H1 (cell line): ENCODE data around the gene DHRS9. TPM values are rescaled to one million over a fixed set of nuclear protein-coding genes. Genes with fewer than 3 reads are reported as not detected.

Experiments used
- CTCF ChIA-PET: fragments of 300-600 bp; sonication (Branson Sonifier 250); formaldehyde crosslinking; loops from one replicate; lab custom pipeline; 2021; ENCODE audit not compliant: partially characterized antibody; lab: Charles Lee
- POLR2A ChIA-PET: fragments of 300-600 bp; sonication (Branson Sonifier 250); formaldehyde crosslinking; loops from one replicate; lab custom pipeline; 2021; ENCODE audit warnings: inconsistent platforms; ENCODE audit not compliant: partially characterized antibody; lab: Charles Lee
- DNase-seq, 2 experiments: peaks; one replicate each; pipeline versions ENCODE4 v3.0.0 to v3.0.0-alpha.2; 2010 to 2022; ENCODE audit warnings: low spot score in 2 of 2, low read depth in 1 of 2, mixed read lengths in 1 of 2
- FAIRE-seq: peaks from 2 replicates; lab custom pipeline; 2011; peaks lifted over from hg19 to GRCh38; lab: Jason Lieb, UNC
- H2AFZ ChIP-seq: 2 replicates; pipeline ENCODE4 v1.8.1; 2012; ENCODE audit warnings: low read length, inconsistent platforms
- H2AK5ac ChIP-seq: 2 replicates; pipeline ENCODE4 v1.6.1; 2013; ENCODE audit warnings: low read depth, low read length
- H2BK120ac ChIP-seq: replicated peaks from 2 replicates; pipeline ENCODE3; 2013; ENCODE audit warnings: low read depth, low read length, inconsistent platforms
- H2BK12ac ChIP-seq: 2 replicates; pipeline ENCODE4 v1.6.1; 2013; ENCODE audit warnings: low read depth, low read length
- H2BK15ac ChIP-seq: 2 replicates; pipeline ENCODE4 v1.6.1; 2013; ENCODE audit warnings: low read length
- H2BK20ac ChIP-seq: 2 replicates; pipeline ENCODE4 v1.6.1; 2013; ENCODE audit warnings: low read length
- H2BK5ac ChIP-seq: 2 replicates; pipeline ENCODE4 v1.6.1; 2013; ENCODE audit warnings: low read depth, low read length
- H3K14ac ChIP-seq: 2 replicates; pipeline ENCODE4 v1.6.1; 2013; ENCODE audit warnings: inconsistent platforms; ENCODE audit not compliant: insufficient read length
- H3K18ac ChIP-seq: 2 replicates; pipeline ENCODE4 v1.6.1; 2013; ENCODE audit warnings: low read length; ENCODE audit errors: extremely low read depth
- H3K23ac ChIP-seq: 2 replicates; pipeline ENCODE4 v1.6.1; 2013; ENCODE audit warnings: inconsistent platforms; ENCODE audit not compliant: insufficient read length
- H3K23me2 ChIP-seq: 2 replicates; pipeline ENCODE4 v1.6.1; 2013; ENCODE audit warnings: low read depth, low read length
- H3K27ac ChIP-seq: 2 replicates; pipeline ENCODE4 v1.6.1; 2011; ENCODE audit warnings: low read depth, low read length, inconsistent platforms
- H3K27me3 ChIP-seq, 4 experiments: replicated peaks in 1 of 4; 1 replicate in 1 of 4; 2 replicates in 3 of 4; pipeline versions ENCODE4 v1.6.1 to v1.8.1; 2011 to 2013; ENCODE audit warnings: low read length in 3 of 4, mild to moderate bottlenecking in 3 of 4, inconsistent platforms in 2 of 4, mixed read lengths in 2 of 4, moderate library complexity in 1 of 4; ENCODE audit not compliant: control insufficient read depth in 3 of 4, insufficient read depth in 3 of 4; ENCODE audit errors: extremely low read depth in 1 of 4
- H3K36me3 ChIP-seq, 4 experiments: 2 replicates each; pipeline versions ENCODE4 v1.6.1 to v1.8.1; 2011 to 2013; ENCODE audit warnings: mild to moderate bottlenecking in 4 of 4, low read length in 3 of 4, moderate library complexity in 2 of 4, control low read depth in 1 of 4, inconsistent platforms in 1 of 4; ENCODE audit not compliant: insufficient read depth in 4 of 4, control insufficient read depth in 2 of 4
- H3K4ac ChIP-seq: replicated peaks from 2 replicates; pipeline ENCODE3; 2013; ENCODE audit warnings: low read length, low read depth, mixed read lengths, inconsistent platforms; ENCODE audit not compliant: insufficient read length
- H3K4me1 ChIP-seq, 4 experiments: replicated peaks in 1 of 4; 1 replicate in 1 of 4; 2 replicates in 3 of 4; pipeline versions ENCODE4 v1.6.1 to v1.8.1; 2011 to 2013; ENCODE audit warnings: low read length in 3 of 4, inconsistent platforms in 2 of 4, mixed read lengths in 1 of 4; ENCODE audit not compliant: insufficient read depth in 4 of 4, control insufficient read depth in 3 of 4
- H3K4me2 ChIP-seq, 2 experiments: 2 replicates each; pipeline versions ENCODE4 v1.6.1 to v1.8.1; 2011 to 2013; ENCODE audit warnings: low read depth in 2 of 2, low read length in 2 of 2, control low read depth in 1 of 2, inconsistent platforms in 1 of 2, mild to moderate bottlenecking in 1 of 2; ENCODE audit not compliant: insufficient read depth in 1 of 2
- H3K4me3 ChIP-seq, 4 experiments: fragments of 200-600, 300-600 bp in 1 of 4; sonication (generic), shearing (Covaris generic), sonication (Bioruptor Twin) in 1 of 4; 2 replicates each; pipeline versions ENCODE4 v1.5.1 to v1.8.1; 2011 to 2016; ENCODE audit warnings: low read length in 4 of 4, low read depth in 3 of 4, control low read depth in 2 of 4, inconsistent platforms in 2 of 4, mild to moderate bottlenecking in 2 of 4, mixed read lengths in 1 of 4, moderate library complexity in 1 of 4; ENCODE audit not compliant: insufficient read depth in 2 of 4; ENCODE audit errors: extremely low read depth in 1 of 4
- H3K56ac ChIP-seq: replicated peaks from 2 replicates; pipeline ENCODE3; 2013; ENCODE audit warnings: low read depth, mild to moderate bottlenecking, mixed read lengths, low read length, inconsistent platforms; ENCODE audit not compliant: insufficient read length
- H3K79me1 ChIP-seq: 2 replicates; pipeline ENCODE4 v1.6.1; 2013; ENCODE audit warnings: low read depth, low read length, control low read depth
- H3K79me2 ChIP-seq, 2 experiments: 2 replicates each; pipeline versions ENCODE4 v1.6.1 to v1.8.1; 2012 to 2013; ENCODE audit warnings: low read length in 2 of 2, mild to moderate bottlenecking in 2 of 2, inconsistent platforms in 1 of 2; ENCODE audit not compliant: insufficient read depth in 2 of 2, control insufficient read depth in 1 of 2
- H3K9ac ChIP-seq, 4 experiments: replicated peaks in 1 of 4; 1 replicate in 1 of 4; 2 replicates in 3 of 4; pipeline versions ENCODE4 v1.6.1 to v1.8.1; 2011 to 2013; ENCODE audit warnings: low read depth in 3 of 4, low read length in 3 of 4, control low read depth in 2 of 4, mild to moderate bottlenecking in 2 of 4, moderate library complexity in 2 of 4, inconsistent platforms in 1 of 4; ENCODE audit errors: extremely low read depth in 1 of 4
- H3K9me3 ChIP-seq, 2 experiments: 2 replicates each; pipeline versions ENCODE4 v1.6.1 to v1.8.1; 2012 to 2013; ENCODE audit warnings: mild to moderate bottlenecking in 2 of 2, moderate library complexity in 2 of 2, control low read depth in 1 of 2, inconsistent platforms in 1 of 2, low read depth in 1 of 2, low read length in 1 of 2, mixed read lengths in 1 of 2; ENCODE audit not compliant: insufficient read depth in 2 of 2
- H4K20me1 ChIP-seq, 2 experiments: replicated peaks in 1 of 2; 2 replicates each; pipeline versions ENCODE3 to v1.8.1; 2011 to 2013; ENCODE audit warnings: inconsistent platforms in 2 of 2, low read length in 2 of 2, mild to moderate bottlenecking in 1 of 2; ENCODE audit not compliant: insufficient read depth in 2 of 2, control insufficient read depth in 1 of 2
- H4K5ac ChIP-seq: 2 replicates; pipeline ENCODE4 v1.6.1; 2013; ENCODE audit warnings: low read length, low read depth, mixed read lengths, inconsistent platforms; ENCODE audit not compliant: insufficient read length
- H4K8ac ChIP-seq: 2 replicates; pipeline ENCODE4 v1.8.0; 2013; ENCODE audit warnings: mild to moderate bottlenecking, moderate library complexity, low read length, inconsistent platforms; ENCODE audit not compliant: insufficient read depth; ENCODE audit errors: extremely low read depth
- H4K91ac ChIP-seq: replicated peaks from 2 replicates; pipeline ENCODE3; 2013; ENCODE audit warnings: low read length, mixed read lengths, inconsistent platforms; ENCODE audit not compliant: insufficient read length
- KDM1A ChIP-seq: fragments of 200-600, 300-600 bp; sonication (generic); IDR thresholded peaks from 2 replicates; pipeline ENCODE4 v1.7.1; 2016; ENCODE audit warnings: mild to moderate bottlenecking, low read length, borderline replicate concordance
- NANOG ChIP-seq: IDR thresholded peaks from 2 replicates; pipeline ENCODE4 v1.6.1; 2011; ENCODE audit warnings: low read length, low read depth, mild to moderate bottlenecking, inconsistent platforms; ENCODE audit not compliant: insufficient read depth, poor library complexity, severe bottlenecking
- PHF8 ChIP-seq: fragments of 200-600 bp; sonication (generic); conservative IDR thresholded peaks from 2 replicates; pipeline ENCODE4 v1.7.1; 2012; ENCODE audit warnings: low read depth, mild to moderate bottlenecking, inconsistent platforms, low read length, moderate library complexity
- RAD21 ChIP-seq, 2 experiments: IDR thresholded peaks in 1 of 2; conservative IDR thresholded peaks in 1 of 2; 2 replicates each; pipeline ENCODE4 v1.6.1; 2011; ENCODE audit warnings: low read depth in 2 of 2, low read length in 2 of 2, improper control_type of control experiment in 1 of 2, inconsistent platforms in 1 of 2, mild to moderate bottlenecking in 1 of 2, moderate library complexity in 1 of 2
- SIN3A ChIP-seq, 2 experiments: IDR thresholded peaks in 1 of 2; conservative IDR thresholded peaks in 1 of 2; 2 replicates each; pipeline ENCODE4 v1.6.1; 2011 to 2012; ENCODE audit warnings: low read length in 2 of 2, improper control_type of control experiment in 1 of 2, low read depth in 1 of 2, mild to moderate bottlenecking in 1 of 2
- SRF ChIP-seq: IDR thresholded peaks from 2 replicates; pipeline ENCODE4 v1.6.1; 2011; ENCODE audit warnings: mild to moderate bottlenecking, low read depth, low read length, moderate library complexity
- TEAD4 ChIP-seq: IDR thresholded peaks from 2 replicates; pipeline ENCODE4 v1.6.1; 2012; ENCODE audit warnings: low read depth, low read length, inconsistent platforms, mixed read lengths
- WGBS, 2 experiments: shearing (Covaris generic) in 1 of 2; methylation state at CpG; one replicate each; pipeline versions ENCODE4 v1.1.6 to v1.1.7; 2013 to 2015; ENCODE audit warnings: low lambda C conversion rate in 2 of 2, mixed read lengths in 2 of 2, inconsistent platforms in 1 of 2, low coverage in 1 of 2, missing lambda C conversion rate in 1 of 2; ENCODE audit not compliant: insufficient replicate concordance in 2 of 2, insufficient coverage in 1 of 2, insufficient read length in 1 of 2; ENCODE audit errors: extremely low coverage in 1 of 2, missing lambda C conversion rate in 1 of 2; 5-methylcytosine and 5-hydroxymethylcytosine counted together
- polyA plus RNA-seq, 7 experiments: library from polyadenylated mRNA; depleted of rRNA in 3 of 7; stranded (reverse) in 5 of 7; unstranded in 2 of 7; fragments of >200 nt in 5 of 7; fragments of 200-250 nt in 2 of 7; gene quantifications; 1 replicate in 5 of 7; 2 replicates in 1 of 7; 4 replicates in 1 of 7; pipeline versions ENCODE4 v1.2.1 to v1.2.3, GENCODE V29; 2011 to 2013; ENCODE audit warnings: missing spikeins in 2 of 7, mixed read lengths in 2 of 7
- total RNA-seq: library from RNA; stranded (reverse); fragmentation: NEBNext Ultra II Directional; extraction: Animal tissue kit (Norgen Biotek cat#: 25700); gene quantifications from 2 replicates; pipeline ENCODE4 v1.2.1, GENCODE V29; 2021

Gene DHRS9
- total and polyA plus RNA-seq, 2 of the 8 experiments (the other 6 are each of a cell fraction or from before 2014, with no cell fraction given): not detected

GRCh38 chr2:169143998-169144397 is 74.6 kb downstream of the DHRS9 start:
- Histone ChIP-seq H2BK12ac (no peak overlapping the region), H2BK5ac (no peak overlapping the region), H3K4me3 (no peak overlapping the region), H3K27me3 (no peaks in the 10 kb centered on the region), H3K4ac (no peak overlapping the region), H3K4me2 (no peak overlapping the region), H3K23me2 (no peaks in the 10 kb centered on the region), H3K27ac (no peak overlapping the region), H3K79me2 (no peaks in the 10 kb centered on the region), H3K18ac (no peak overlapping the region), H4K91ac (no peak overlapping the region), H3K14ac (no peak overlapping the region), H2BK120ac (no peak overlapping the region), H3K4me1 (peaks cover 0 to 10% (median 6%) of the 10 kb centered on the region in 4 experiments; a peak in 5 of 7 replicates), H3K9ac (no peak overlapping the region), H4K5ac (no peak overlapping the region), H3K36me3 (no peaks in the 10 kb centered on the region), H2AFZ (no peak overlapping the region), H3K23ac (no peak overlapping the region), H2BK20ac (no peak overlapping the region), H3K9me3 (no peaks in the 10 kb centered on the region), H3K56ac (no peak overlapping the region), H2BK15ac (no peak overlapping the region), H4K20me1 (no peaks in the 10 kb centered on the region), H3K79me1 (no peaks in the 10 kb centered on the region), H4K8ac (no peak overlapping the region), H2AK5ac (no peak overlapping the region)
- 79% methylated on average over 3 of the region's 3 CpGs; no CpG with 5 or more reads in 1 of the 2 experiments for WGBS, 2 experiments
- ChIA-PET POLR2A (no interaction called here), CTCF (interaction anchor here (0.5 to 7.1 kb wide), 11 partner anchors 9 to 88 kb away, joined by 3 to 74 read pairs (median 3); no protein-coding TSS in a partner anchor)
- TF ChIP-seq PHF8: no peak
- no peak for TF ChIP-seq NANOG
- no peak for TF ChIP-seq RAD21 (IDR thresholded peaks at IDR 0.05 in 1 of 2, conservative IDR thresholded peaks at IDR 0.05 in 1 of 2; ENCODE audit: low read depth in 2 of 2, low read length in 2 of 2)
- no peak for TF ChIP-seq SRF
- no peak for TF ChIP-seq TEAD4
- no peak for TF ChIP-seq KDM1A
- no peak for TF ChIP-seq SIN3A (conservative IDR thresholded peaks at IDR 0.05 in 1 of 2, IDR thresholded peaks at IDR 0.05 in 1 of 2; ENCODE audit: low read depth in 1 of 2, low read length in 2 of 2)
- FAIRE-seq: no peak
- no peak for DNase-seq
